ENCODE measurements around the gene CORO1A. TPM values are rescaled to one million over a fixed set of nuclear protein-coding genes. Genes with fewer than 3 reads are reported as not detected.

The CORO1A gene
- total RNA-seq, 1 experiment from 2014 or later: 7.0 TPM

DNA sequence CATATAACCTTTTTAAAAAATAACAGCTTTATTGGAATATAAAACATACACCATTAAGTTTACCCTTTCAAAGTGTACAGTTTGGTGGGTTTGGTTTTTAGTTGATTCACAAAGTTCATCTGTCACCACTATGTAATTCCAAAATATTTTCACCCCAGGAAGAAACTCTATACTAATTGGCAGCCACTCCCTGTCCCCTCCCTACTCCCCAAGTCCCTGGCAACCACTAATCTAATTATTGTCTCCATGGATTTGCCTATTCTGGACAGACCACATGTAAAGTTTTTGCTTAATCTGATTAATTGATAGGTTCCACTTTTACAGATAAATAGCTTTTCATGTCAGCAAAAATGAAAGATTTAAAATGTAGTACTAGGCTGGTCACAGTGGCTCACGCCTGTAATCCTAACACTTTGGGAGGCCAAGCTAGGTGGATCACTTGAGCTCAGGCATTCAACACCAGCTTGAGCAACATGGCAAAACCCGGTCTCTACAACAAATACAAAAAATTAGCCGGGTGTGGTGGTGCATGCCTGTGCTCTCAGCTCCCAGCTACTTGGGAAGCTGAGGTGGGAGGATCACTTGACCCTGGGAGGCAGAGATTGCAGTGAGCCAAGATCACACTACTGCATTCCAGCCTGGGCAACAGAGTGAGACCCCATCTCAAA lies 35.4 kb upstream of the CORO1A start:
- RAD21 ChIA-PET (ENCODE audit: low non-redundant PET in 1 of 2, low total read pairs in 2 of 2, uncharacterized antibody in 2 of 2, unreplicated experiment in 2 of 2): no interaction called here

More for the DNA sequence above, 35.4 kb upstream of the CORO1A start:
- no peaks in the 10 kb centered on the region for H3K27me3 ChIP-seq (ENCODE audit: insufficient read depth, low read length)
- no peak for DNase-seq (ENCODE audit: low read depth, low spot score)
- no TSS peak for BruUV-seq (replicated peaks)
- intact Hi-C loops (cut with micrococcal nuclease): no loop called here
- ChIA-PET POLR2A (no interaction called here), CTCF (no interaction called here)
- peaks cover 0 to 4% of the 10 kb centered on the region in 2 experiments; a peak in 2 of 4 replicates for H3K9me3 ChIP-seq (ENCODE audit: control insufficient read depth in 1 of 2, insufficient read depth in 1 of 2, low read depth in 1 of 2, low read length in 2 of 2)
- H3K27ac ChIP-seq (ENCODE audit: low read depth, low read length): no peak overlapping the region
- H3K9ac ChIP-seq (ENCODE audit: low read length): no peak overlapping the region
- no peak overlapping the region for H2AFZ ChIP-seq (ENCODE audit: low read depth, low read length, poor library complexity, severe bottlenecking)
- no peaks in the 10 kb centered on the region for H3K4me1 ChIP-seq (ENCODE audit: control insufficient read depth in 1 of 2, insufficient read depth in 2 of 2, low read length in 2 of 2)
- H3K79me2 ChIP-seq (ENCODE audit: insufficient read depth, low read length): no peaks in the 10 kb centered on the region
- ATAC-seq: no peak
- H3K4me2 ChIP-seq (ENCODE audit: low read length): no peak overlapping the region
- H3K36me3 ChIP-seq (ENCODE audit: control insufficient read depth in 1 of 2, insufficient read depth in 2 of 2, low read length in 2 of 2): no peaks in the 10 kb centered on the region
- no peaks in the 10 kb centered on the region for H3K9me2 ChIP-seq (ENCODE audit: insufficient read depth)
- no peak overlapping the region for H3K4me3 ChIP-seq (replicated peaks in 1 of 2; ENCODE audit: low read depth in 1 of 2, low read length in 2 of 2)
- no peaks in the 10 kb centered on the region for H4K20me1 ChIP-seq (ENCODE audit: insufficient read depth)
- TF ChIP-seq FOSL1 (IDR thresholded peaks at IDR 0.05; ENCODE audit: low read depth): no peak
- TF ChIP-seq SRF (IDR thresholded peaks at IDR 0.05; ENCODE audit: low read depth): no peak
- no peak for TF ChIP-seq MAX (IDR thresholded peaks at IDR 0.05)
- TF ChIP-seq TCF7L2 (IDR thresholded peaks at IDR 0.05; ENCODE audit: borderline replicate concordance, extremely low read depth, insufficient read depth, insufficient read length): no peak
- TF ChIP-seq REST (IDR thresholded peaks at IDR 0.05; ENCODE audit: low read depth): no peak
- TF ChIP-seq EZH2phosphoT487 (IDR thresholded peaks at IDR 0.05; ENCODE audit: borderline replicate concordance): no peak
- TF ChIP-seq ELF1 (IDR thresholded peaks at IDR 0.05; ENCODE audit: borderline replicate concordance, low read depth): no peak
- TF ChIP-seq SP1 (IDR thresholded peaks at IDR 0.05; ENCODE audit: low read depth): no peak
